Measurements from ENCODE around the gene EXOC6. TPM values are rescaled to one million over a fixed set of nuclear protein-coding genes. Genes with fewer than 3 reads are reported as not detected.

The EXOC6 gene
- total RNA-seq, 6 experiments from 2014 or later: 5.5 to 15.6 (median 9.9) TPM

GRCh38 chr10:93039721-93040120, 191.4 kb downstream of the EXOC6 start:
- no peaks in the 10 kb centered on the region for H3K9me3 ChIP-seq
- no peak overlapping the region for H3K4me3 ChIP-seq
- H3K27me3 ChIP-seq: no peaks in the 10 kb centered on the region
- no peaks in the 10 kb centered on the region for H3K4me1 ChIP-seq
- DNase-seq (no peak), ATAC-seq (peak; percentile 78 to 95 (median 82))
- H3K27ac ChIP-seq: no peak overlapping the region
- TF ChIP-seq, protein P1, sequence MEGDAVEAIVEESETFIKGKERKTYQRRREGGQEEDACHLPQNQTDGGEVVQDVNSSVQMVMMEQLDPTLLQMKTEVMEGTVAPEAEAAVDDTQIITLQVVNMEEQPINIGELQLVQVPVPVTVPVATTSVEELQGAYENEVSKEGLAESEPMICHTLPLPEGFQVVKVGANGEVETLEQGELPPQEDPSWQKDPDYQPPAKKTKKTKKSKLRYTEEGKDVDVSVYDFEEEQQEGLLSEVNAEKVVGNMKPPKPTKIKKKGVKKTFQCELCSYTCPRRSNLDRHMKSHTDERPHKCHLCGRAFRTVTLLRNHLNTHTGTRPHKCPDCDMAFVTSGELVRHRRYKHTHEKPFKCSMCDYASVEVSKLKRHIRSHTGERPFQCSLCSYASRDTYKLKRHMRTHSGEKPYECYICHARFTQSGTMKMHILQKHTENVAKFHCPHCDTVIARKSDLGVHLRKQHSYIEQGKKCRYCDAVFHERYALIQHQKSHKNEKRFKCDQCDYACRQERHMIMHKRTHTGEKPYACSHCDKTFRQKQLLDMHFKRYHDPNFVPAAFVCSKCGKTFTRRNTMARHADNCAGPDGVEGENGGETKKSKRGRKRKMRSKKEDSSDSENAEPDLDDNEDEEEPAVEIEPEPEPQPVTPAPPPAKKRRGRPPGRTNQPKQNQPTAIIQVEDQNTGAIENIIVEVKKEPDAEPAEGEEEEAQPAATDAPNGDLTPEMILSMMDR (IDR thresholded peaks at IDR 0.05): peak; percentile 54 to 69 (median 58)
- TF ChIP-seq POLR2A (IDR thresholded peaks at IDR 0.05): no peak
- H3K36me3 ChIP-seq: no peaks in the 10 kb centered on the region
- WGBS (ENCODE audit: insufficient coverage, low coverage, low lambda C conversion rate, missing lambda C conversion rate): 3% methylated on average over 3 of the region's 3 CpGs
- intact Hi-C loops (cut with DNase I): no loop called here

DNA sequence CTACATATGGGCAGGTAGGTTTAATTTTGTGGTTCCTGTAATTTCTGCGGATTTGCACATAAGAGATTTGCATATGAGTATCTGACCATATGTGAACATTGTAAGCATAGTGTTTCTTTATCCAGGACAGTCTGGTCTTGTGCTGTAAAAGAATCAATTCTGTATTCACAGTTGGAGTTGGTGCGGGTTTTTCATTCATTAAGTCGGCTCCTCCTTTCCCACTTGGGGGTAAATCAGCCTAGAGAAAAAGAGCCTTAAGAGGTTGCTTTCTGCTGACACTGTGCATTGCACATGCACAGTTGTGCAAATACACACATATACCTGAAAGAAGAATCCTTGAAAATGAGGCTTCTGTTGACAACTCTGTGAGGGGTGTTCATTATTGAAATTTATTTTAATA, 206.2 kb downstream of the EXOC6 start:
- H3K4me3 ChIP-seq: no peak overlapping the region
- no peaks in the 10 kb centered on the region for H3K9me3 ChIP-seq
- peaks cover 0 to 2% (median 0%) of the 10 kb centered on the region in 4 donors for H3K36me3 ChIP-seq
- H3K27me3 ChIP-seq: no peaks in the 10 kb centered on the region
- WGBS (ENCODE audit: insufficient coverage, low coverage, low lambda C conversion rate, missing lambda C conversion rate): 91% methylated on average over 3 of the region's 3 CpGs
- H3K4me1 ChIP-seq: no peaks in the 10 kb centered on the region
- no peak for TF ChIP-seq POLR2A (IDR thresholded peaks at IDR 0.05)
- TF ChIP-seq, protein P1 (IDR thresholded peaks at IDR 0.05): no peak
- no peak for ATAC-seq
- H3K27ac ChIP-seq: no peak overlapping the region
- intact Hi-C loops (cut with DNase I): no loop called here
- DNase-seq: no peak

DNA sequence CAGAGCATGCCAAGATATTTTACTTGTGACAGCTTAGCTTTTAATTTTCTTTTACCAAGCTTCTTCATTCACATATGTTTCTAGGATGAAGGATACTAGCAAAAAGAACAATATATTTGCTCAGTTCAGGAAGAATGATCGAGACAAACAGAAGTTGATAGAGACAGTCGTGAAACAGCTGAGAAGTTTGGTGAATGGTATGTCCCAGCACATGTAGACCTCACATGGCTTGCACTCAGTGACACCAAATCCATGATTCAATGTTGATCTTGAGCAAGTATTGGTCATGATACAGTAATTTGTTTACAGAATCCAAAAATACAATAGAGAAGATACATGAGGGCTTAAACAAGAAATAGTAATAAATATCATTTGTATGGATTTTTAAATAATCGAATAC, 209.8 kb downstream of the EXOC6 start:
- WGBS (ENCODE audit: insufficient coverage, low coverage, low lambda C conversion rate, missing lambda C conversion rate): 84% methylated on average over 3 of the region's 3 CpGs
- no peak for TF ChIP-seq POLR2A (IDR thresholded peaks at IDR 0.05)
- TF ChIP-seq, protein P1 (IDR thresholded peaks at IDR 0.05): no peak
- no peak overlapping the region for H3K4me3 ChIP-seq
- H3K4me1 ChIP-seq: peaks cover 0 to 17% (median 0%) of the 10 kb centered on the region in 4 donors
- DNase-seq (no peak), ATAC-seq (no peak)
- intact Hi-C loops (cut with DNase I): no loop called here
- H3K27ac ChIP-seq: no peak overlapping the region
- H3K36me3 ChIP-seq: peaks cover 0 to 2% (median 0%) of the 10 kb centered on the region in 4 donors
- H3K27me3 ChIP-seq: no peaks in the 10 kb centered on the region
- H3K9me3 ChIP-seq: no peaks in the 10 kb centered on the region

GRCh38 chr10:93059975-93060886, 211.9 kb downstream of the EXOC6 start, which contains the start of gene CYP26C1:
Gene CYP26C1, plus strand, starts transcription at chr10:93060798. Its CDS starts 466 bp downstream, at chr10:93061264.
- Histone ChIP-seq H3K9me3 (no peaks in the 10 kb centered on the region), H3K27me3 (peaks cover 0 to 2% of the 10 kb centered on the region in 2 donors), H3K36me3 (peaks cover 0 to 2% (median 0%) of the 10 kb centered on the region in 4 donors), H3K4me1 (peaks cover 0 to 18% (median 0%) of the 10 kb centered on the region in 4 donors), H3K27ac (no peak within 1 kb of the TSS), H3K4me3 (no peak within 1 kb of the TSS)
- ATAC-seq (no peak), DNase-seq (no peak)
- intact Hi-C loops (cut with DNase I): no loop called here
- WGBS (ENCODE audit: insufficient coverage, low coverage, low lambda C conversion rate, missing lambda C conversion rate): 63% methylated on average over 12 of the region's 67 CpGs
- TF ChIP-seq, protein P1 (IDR thresholded peaks at IDR 0.05): no peak
- no peak for TF ChIP-seq POLR2A (IDR thresholded peaks at IDR 0.05)
